Measurements from ENCODE around the gene SLC15A1. TPM values are rescaled to one million over a fixed set of nuclear protein-coding genes. Genes with fewer than 3 reads are reported as not detected.

Gene SLC15A1
- total RNA-seq, 4 donors from 2014 or later = not detected

DNA sequence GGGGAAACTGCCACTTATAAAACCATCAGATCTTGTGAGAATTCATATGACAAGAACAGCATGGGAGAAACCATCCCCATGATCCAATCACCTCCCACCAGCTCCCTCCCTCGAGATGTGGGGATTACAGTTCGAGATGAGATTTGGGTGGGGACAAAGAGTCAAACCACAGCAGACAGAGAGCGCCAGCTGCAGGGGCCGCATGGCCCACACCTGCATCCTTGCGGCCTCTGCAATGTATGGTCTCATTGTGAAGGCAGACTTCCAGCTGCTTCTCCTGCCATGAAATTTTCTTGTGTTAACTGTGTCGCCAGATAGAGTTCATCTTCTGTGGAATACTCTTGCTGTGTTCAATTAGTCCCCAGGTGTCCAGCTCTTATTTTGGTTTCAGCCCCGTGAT, 17.3 kb upstream of the SLC15A1 start:
- Histone ChIP-seq H3K4me1 (no peaks in the 10 kb centered on the region), H3K36me3 (no peaks in the 10 kb centered on the region), H3K9me3 (no peaks in the 10 kb centered on the region), H3K27ac (no peak overlapping the region), H3K4me3 (no peak overlapping the region), H3K27me3 (no peaks in the 10 kb centered on the region)
- in situ Hi-C loops (cut with MboI; ENCODE audit: low sequenced_read_pairs in 4 of 4) = no loop called here
- TF ChIP-seq POLR2A (IDR thresholded peaks at IDR 0.05) = no peak
- ATAC-seq (no peak), DNase-seq (no peak)
- intact Hi-C loops (cut with DNase I; ENCODE audit: low total_unique reads) = no loop called here

DNA sequence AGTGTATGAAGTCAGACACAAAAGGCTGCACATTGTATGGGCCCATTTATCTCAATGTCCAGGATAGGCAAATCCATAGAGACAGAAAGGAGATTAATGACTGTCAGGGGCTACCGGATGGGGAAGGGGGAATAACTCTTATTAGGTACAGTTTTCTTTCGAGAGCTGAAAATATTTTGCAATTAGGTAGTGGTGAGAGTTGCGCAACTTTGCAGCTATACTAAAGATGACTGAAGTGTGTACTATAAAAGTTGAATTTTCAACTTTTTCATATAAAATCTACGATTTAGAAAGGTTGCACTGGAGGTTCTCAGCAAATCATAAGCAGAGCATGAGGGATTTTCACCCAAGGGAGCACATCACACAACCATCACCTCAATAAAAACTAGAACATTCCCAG, 16.1 kb upstream of the SLC15A1 start:
- Histone ChIP-seq H3K4me3 (no peak overlapping the region), H3K4me1 (no peaks in the 10 kb centered on the region), H3K36me3 (no peaks in the 10 kb centered on the region), H3K27ac (no peak overlapping the region), H3K27me3 (no peaks in the 10 kb centered on the region), H3K9me3 (no peaks in the 10 kb centered on the region)
- intact Hi-C loops (cut with DNase I; ENCODE audit: low total_unique reads) (no loop called here), in situ Hi-C loops (cut with MboI; ENCODE audit: low sequenced_read_pairs in 4 of 4) (no loop called here)
- DNase-seq (no peak), ATAC-seq (no peak)
- TF ChIP-seq, protein P1, sequence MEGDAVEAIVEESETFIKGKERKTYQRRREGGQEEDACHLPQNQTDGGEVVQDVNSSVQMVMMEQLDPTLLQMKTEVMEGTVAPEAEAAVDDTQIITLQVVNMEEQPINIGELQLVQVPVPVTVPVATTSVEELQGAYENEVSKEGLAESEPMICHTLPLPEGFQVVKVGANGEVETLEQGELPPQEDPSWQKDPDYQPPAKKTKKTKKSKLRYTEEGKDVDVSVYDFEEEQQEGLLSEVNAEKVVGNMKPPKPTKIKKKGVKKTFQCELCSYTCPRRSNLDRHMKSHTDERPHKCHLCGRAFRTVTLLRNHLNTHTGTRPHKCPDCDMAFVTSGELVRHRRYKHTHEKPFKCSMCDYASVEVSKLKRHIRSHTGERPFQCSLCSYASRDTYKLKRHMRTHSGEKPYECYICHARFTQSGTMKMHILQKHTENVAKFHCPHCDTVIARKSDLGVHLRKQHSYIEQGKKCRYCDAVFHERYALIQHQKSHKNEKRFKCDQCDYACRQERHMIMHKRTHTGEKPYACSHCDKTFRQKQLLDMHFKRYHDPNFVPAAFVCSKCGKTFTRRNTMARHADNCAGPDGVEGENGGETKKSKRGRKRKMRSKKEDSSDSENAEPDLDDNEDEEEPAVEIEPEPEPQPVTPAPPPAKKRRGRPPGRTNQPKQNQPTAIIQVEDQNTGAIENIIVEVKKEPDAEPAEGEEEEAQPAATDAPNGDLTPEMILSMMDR (IDR thresholded peaks at IDR 0.05 in 4 of 5, conservative IDR thresholded peaks at IDR 0.05 in 1 of 5) = no peak
- no peak for TF ChIP-seq POLR2A (IDR thresholded peaks at IDR 0.05)

DNA sequence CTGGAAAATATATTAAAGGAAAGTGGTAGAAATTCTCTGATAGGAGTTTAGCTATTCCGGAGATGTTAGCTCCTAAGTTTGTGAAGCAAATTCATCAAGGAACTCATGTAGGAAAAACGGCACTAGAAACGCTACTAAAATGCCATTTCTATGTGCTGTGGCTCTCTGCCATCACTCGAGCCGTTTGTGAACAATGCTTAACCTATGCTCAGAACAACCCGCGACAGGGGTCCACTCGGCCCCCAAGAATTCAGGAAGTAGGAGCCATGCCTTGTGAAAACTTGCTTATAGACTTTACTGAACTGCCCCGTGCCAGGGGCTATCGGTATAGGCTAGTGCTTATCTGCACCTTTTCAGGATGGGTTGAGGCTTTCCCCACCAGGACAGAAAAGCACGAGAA, 14.2 kb upstream of the SLC15A1 start:
- no peak for ATAC-seq
- H3K4me1 ChIP-seq = no peaks in the 10 kb centered on the region
- in situ Hi-C loops (cut with MboI; ENCODE audit: low sequenced_read_pairs in 4 of 4) (no loop called here), intact Hi-C loops (cut with DNase I; ENCODE audit: low total_unique reads) (no loop called here)
- no peak for DNase-seq
- no peak for TF ChIP-seq POLR2A (IDR thresholded peaks at IDR 0.05)
- TF ChIP-seq, protein P1 (IDR thresholded peaks at IDR 0.05 in 4 of 5, conservative IDR thresholded peaks at IDR 0.05 in 1 of 5) = no peak
- H3K4me3 ChIP-seq = no peak overlapping the region
- no peaks in the 10 kb centered on the region for H3K9me3 ChIP-seq
- H3K27ac ChIP-seq = no peak overlapping the region
- no peaks in the 10 kb centered on the region for H3K27me3 ChIP-seq
- H3K36me3 ChIP-seq = no peaks in the 10 kb centered on the region

DNA sequence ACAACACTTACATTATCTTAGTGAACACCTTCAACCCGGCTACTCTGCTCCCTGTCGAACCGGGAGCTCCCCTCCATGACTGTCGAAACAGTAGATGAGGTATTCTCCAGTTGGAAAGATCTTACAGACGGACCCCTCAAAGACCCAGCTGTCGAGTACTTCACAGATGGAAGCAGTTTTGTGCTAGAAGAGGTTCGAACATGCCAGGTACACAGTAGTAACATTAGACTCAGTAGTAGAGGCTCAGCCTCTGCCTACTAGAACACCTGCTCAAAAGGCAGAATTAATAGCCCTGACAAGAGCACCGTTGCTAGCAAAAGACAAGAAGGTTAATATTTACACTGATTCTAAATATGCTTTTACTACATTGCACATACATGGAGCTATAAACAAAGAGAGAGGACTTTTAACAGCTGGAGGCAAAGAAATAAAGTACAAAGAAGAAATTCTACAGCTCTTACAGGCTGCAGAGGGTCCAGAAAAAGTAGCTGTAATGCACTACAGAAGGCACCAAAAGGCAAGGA, 13.6 kb upstream of the SLC15A1 start:
- H3K4me3 ChIP-seq = no peak overlapping the region
- no peaks in the 10 kb centered on the region for H3K9me3 ChIP-seq
- DNase-seq (no peak), ATAC-seq (no peak)
- intact Hi-C loops (cut with DNase I; ENCODE audit: low total_unique reads) = no loop called here
- H3K27ac ChIP-seq = no peak overlapping the region
- no peaks in the 10 kb centered on the region for H3K36me3 ChIP-seq
- H3K4me1 ChIP-seq = no peaks in the 10 kb centered on the region
- TF ChIP-seq, protein P1 (IDR thresholded peaks at IDR 0.05 in 4 of 5, conservative IDR thresholded peaks at IDR 0.05 in 1 of 5) = no peak
- TF ChIP-seq POLR2A (IDR thresholded peaks at IDR 0.05) = no peak
- in situ Hi-C loops (cut with MboI; ENCODE audit: low sequenced_read_pairs in 4 of 4) = no loop called here
- H3K27me3 ChIP-seq = no peaks in the 10 kb centered on the region

DNA sequence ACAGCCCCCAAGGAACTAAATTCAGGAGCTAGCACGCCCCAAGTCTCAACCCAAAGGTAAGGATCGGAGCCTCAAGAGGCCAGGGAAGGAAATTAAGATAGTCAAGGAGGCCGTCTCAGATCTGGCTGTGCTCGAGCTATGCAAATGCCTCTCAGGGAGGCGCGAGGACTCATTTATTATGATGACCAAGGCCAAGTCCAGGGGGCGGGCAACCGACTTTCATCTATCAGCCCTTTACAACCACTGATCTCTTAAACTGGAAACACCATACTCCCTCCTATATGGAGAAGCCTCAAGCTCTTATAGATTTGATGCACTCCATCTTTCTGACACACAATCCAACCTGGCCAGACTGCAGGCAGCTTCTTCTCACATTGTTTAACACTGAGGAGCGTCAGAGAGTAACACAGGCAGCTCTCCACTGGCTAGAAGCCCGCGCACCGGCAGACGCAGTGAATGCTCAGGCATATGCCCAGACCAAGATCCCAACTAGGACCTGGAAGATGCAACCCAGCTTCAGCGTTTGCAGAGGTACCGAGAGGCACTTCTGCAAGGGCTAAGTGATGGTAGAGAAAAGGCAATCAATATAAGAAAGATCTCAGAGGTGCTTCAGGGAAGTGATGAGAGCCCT, 9.6 kb upstream of the SLC15A1 start:
- in situ Hi-C loops (cut with MboI; ENCODE audit: low sequenced_read_pairs in 4 of 4) = no loop called here
- Histone ChIP-seq H3K27ac (no peak overlapping the region), H3K4me3 (peak overlapping the region in 3 of 4 donors; percentile 4 to 33 (median 21)), H3K9me3 (no peaks in the 10 kb centered on the region), H3K36me3 (no peaks in the 10 kb centered on the region), H3K27me3 (no peaks in the 10 kb centered on the region), H3K4me1 (no peaks in the 10 kb centered on the region)
- no peak for TF ChIP-seq POLR2A (IDR thresholded peaks at IDR 0.05)
- TF ChIP-seq, protein P1 (IDR thresholded peaks at IDR 0.05 in 4 of 5, conservative IDR thresholded peaks at IDR 0.05 in 1 of 5) = no peak
- DNase-seq (no peak), ATAC-seq (no peak)
- intact Hi-C loops (cut with DNase I; ENCODE audit: low total_unique reads) = no loop called here

Data from gastrocnemius medialis (tissue), 4 donors.